GM20000 (cell line): ENCODE results near the gene MRPS12.
"Not testable (repeated sequence)": the region's sequence is repeated elsewhere in the genome, so short reads cannot be mapped to it uniquely, and the experiment has no call there.

Experiments
- DNase-seq: peaks from one replicate; pipeline ENCODE4 v3.0.0; 2012; ENCODE audit warnings: low spot score
- CTCF ChIP-seq: IDR thresholded peaks from 2 replicates; pipeline ENCODE4 v1.5.1; 2012; ENCODE audit warnings: mild to moderate bottlenecking, control low read depth; ENCODE audit errors: extremely low read depth, missing control alignments

The MRPS12 gene

GRCh38 chr19:38929929-38930775 is 592 bp upstream of the MRPS12 start, which contains the start of gene SARS2:
SARS2 (minus strand) TSS chr19:38930763; CDS start chr19:38930736, 27 bp downstream.
- peak; percentile 97 for DNase-seq
- peak; percentile 96 for TF ChIP-seq CTCF

- no peak for DNase-seq
- TF ChIP-seq CTCF = no peak
These were observed 713 bp downstream of the MRPS12 start for GRCh38 chr19:38931521-38931793.

GRCh38 chr19:38932425-38933179 is 1.9 kb downstream of the MRPS12 start:
- DNase-seq = peak; percentile 51

GRCh38 chr19:38933544-38933943 is 2.8 kb downstream of the MRPS12 start:
- no peak for TF ChIP-seq CTCF

More at GRCh38 chr19:38932425-38933179, 1.9 kb downstream of the MRPS12 start:
- TF ChIP-seq CTCF = no peak

GRCh38 chr19:38939957-38940356 is 9.2 kb downstream of the MRPS12 start:
- TF ChIP-seq CTCF = no peak
- DNase-seq = no peak

More at GRCh38 chr19:38933544-38933943, 2.8 kb downstream of the MRPS12 start:
- DNase-seq = no peak

- DNase-seq = not testable (repeated sequence)
These were observed 10.7 kb downstream of the MRPS12 start for GRCh38 chr19:38941466-38941865.

- TF ChIP-seq CTCF = no peak
- DNase-seq = no peak
These were observed 11.2 kb downstream of the MRPS12 start for GRCh38 chr19:38941979-38942378.
